Epithelial cell of esophagus (primary cell): ENCODE results near the gene KLHL10.

Source experiments
- DNase-seq: peaks from one replicate; pipeline ENCODE4 v3.0.0; 2010; ENCODE audit warnings: low read depth
- H3K4me3 ChIP-seq: 2 replicates; pipeline ENCODE4 v1.5.1; 2011; ENCODE audit warnings: mild to moderate bottlenecking, low read length, control low read depth
- CTCF ChIP-seq: IDR thresholded peaks from 2 replicates; pipeline ENCODE4 v1.5.1; 2011; ENCODE audit warnings: low read depth, mild to moderate bottlenecking, low read length, control low read depth, inconsistent platforms; ENCODE audit not compliant: insufficient read depth; ENCODE audit errors: missing control alignments

KLHL10 gene

GRCh38 chr17:41816637-41817320 lies 20.8 kb upstream of the KLHL10 start:
- no peak overlapping the region for H3K4me3 ChIP-seq
- DNase-seq, result no peak
- no peak for TF ChIP-seq CTCF

DNA sequence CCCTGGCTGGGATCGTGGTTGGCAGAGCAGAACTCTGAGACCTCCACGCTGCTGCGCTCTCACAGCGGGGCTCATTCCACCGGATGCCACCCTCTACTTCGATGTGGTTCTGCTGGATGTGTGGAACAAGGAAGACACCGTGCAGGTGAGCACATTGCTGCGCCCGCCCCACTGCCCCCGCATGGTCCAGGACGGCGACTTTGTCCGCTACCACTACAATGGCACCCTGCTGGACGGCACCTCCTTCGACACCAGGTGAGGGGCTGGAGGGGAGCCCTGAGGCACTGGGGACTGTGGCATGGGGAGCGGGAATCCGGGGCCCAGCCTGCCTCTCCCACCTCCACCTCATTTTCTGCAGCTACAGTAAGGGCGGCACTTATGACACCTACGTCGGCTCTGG lies 19.6 kb upstream of the KLHL10 start:
- no peak for DNase-seq
- no peak overlapping the region for H3K4me3 ChIP-seq
- TF ChIP-seq CTCF, result no peak

GRCh38 chr17:41821776-41822175 lies 15.8 kb upstream of the KLHL10 start:
- no peak for DNase-seq
- no peak overlapping the region for H3K4me3 ChIP-seq
- TF ChIP-seq CTCF, result no peak

DNA sequence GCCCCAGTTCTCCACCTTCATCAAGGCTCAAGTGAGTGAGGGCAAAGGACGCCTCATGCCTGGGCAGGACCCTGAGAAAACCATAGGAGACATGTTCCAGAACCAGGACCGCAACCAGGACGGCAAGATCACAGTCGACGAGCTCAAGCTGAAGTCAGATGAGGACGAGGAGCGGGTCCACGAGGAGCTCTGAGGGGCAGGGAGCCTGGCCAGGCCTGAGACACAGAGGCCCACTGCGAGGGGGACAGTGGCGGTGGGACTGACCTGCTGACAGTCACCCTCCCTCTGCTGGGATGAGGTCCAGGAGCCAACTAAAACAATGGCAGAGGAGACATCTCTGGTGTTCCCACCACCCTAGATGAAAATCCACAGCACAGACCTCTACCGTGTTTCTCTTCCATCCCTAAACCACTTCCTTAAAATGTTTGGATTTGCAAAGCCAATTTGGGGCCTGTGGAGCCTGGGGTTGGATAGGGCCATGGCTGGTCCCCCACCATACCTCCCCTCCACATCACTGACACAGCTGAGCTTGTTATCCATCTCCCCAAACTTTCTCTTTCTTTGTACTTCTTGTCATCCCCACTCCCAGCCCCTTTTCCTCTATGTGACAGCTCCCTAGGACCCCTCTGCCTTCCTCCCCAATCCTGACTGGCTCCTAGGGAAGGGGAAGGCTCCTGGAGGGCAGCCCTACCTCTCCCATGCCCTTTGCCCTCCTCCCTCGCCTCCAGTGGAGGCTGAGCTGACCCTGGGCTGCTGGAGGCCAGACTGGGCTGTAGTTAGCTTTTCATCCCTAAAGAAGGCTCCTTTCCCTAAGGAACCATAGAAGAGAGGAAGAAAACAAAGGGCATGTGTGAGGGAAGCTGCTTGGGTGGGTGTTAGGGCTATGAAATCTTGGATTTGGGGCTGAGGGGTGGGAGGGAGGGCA lies 15.1 kb upstream of the KLHL10 start:
- DNase-seq, result no peak

DNA sequence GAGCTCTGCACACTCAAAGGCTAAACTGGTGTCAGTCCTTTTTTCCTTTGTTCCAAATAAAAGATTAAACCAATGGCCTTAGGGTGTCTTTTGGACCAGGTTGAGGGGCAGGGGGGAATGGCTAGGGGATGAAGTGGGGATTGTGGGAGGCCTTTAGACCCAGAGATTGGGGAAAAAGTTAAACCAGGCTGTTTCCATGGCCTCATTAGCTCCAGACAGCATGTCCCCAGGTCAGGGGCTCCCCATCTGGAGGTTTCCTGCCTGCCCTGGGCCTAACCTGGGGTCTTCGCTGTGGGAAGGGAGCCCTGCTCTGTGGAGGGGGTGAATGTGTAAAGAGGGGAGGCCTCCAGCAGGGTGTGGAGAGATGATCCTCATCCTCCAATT lies 14.5 kb upstream of the KLHL10 start:
- no peak for TF ChIP-seq CTCF
- no peak for DNase-seq
- H3K4me3 ChIP-seq, result no peak overlapping the region

More for the DNA sequence above, 15.1 kb upstream of the KLHL10 start:
- no peak for TF ChIP-seq CTCF
- no peak overlapping the region for H3K4me3 ChIP-seq

DNA sequence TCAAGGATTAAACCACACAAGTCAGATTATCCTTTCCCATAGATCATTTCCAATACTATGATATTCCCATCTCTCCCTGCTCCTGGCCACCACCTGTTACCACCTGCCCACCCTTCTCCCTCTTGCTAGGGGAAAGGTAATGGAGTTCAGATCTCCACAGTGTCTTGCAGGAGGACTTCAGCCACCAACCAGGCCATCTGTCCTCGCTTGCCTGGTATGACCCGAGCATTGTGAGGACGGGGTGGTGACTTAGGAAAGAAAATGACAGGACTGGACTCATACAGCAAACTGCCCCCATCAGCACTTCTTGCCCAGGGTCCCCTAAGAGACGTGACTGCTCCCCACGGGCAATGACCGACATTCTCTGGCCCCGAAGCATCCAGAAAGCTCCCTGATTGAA lies 14.0 kb upstream of the KLHL10 start:
- DNase-seq, result no peak
- TF ChIP-seq CTCF, result no peak

More for the DNA sequence above, 14.0 kb upstream of the KLHL10 start:
- no peak overlapping the region for H3K4me3 ChIP-seq
